OCI-LY7 (cell line): ENCODE results near the gene STXBP2. TPM values are rescaled to one million over a fixed set of nuclear protein-coding genes. Genes with fewer than 3 reads are reported as not detected.
A peak's percentile ranks its signal among the peaks of the same experiment; 100 is the strongest.

Experiments
- BruUV-seq: library from RNA; stranded (reverse); fragments of 400-500 nt; replicated peaks from 2 replicates; lab custom pipeline; 2021; lab: Mats Ljungman, UMichigan
- CTCF ChIA-PET: fragments of 300-600 bp; sonication (Branson Sonifier 250); formaldehyde crosslinking; loops from one replicate; lab custom pipeline; 2022; ENCODE audit warnings: antibody characterized with exemption; ENCODE audit not compliant: unreplicated experiment; lab: Charles Lee
- POLR2A ChIA-PET: fragments of 300-600 bp; sonication (Branson Sonifier 250); formaldehyde crosslinking; loops from one replicate; lab custom pipeline; 2022; ENCODE audit warnings: antibody characterized with exemption; lab: Charles Lee
- DNase-seq: peaks from one replicate; pipeline ENCODE4 v3.0.0-alpha.2; 2015; ENCODE audit warnings: low spot score
- H2AFZ ChIP-seq: fragments of 200-600 bp; sonication (generic), shearing (Covaris generic); 2 replicates; pipeline ENCODE4 v1.6.1; 2014; ENCODE audit warnings: mild to moderate bottlenecking, antibody characterized with exemption, low read length, moderate library complexity
- H3K27ac ChIP-seq: fragments of 200-600 bp; sonication (generic); 2 replicates; pipeline ENCODE4 v1.5.1; 2014; ENCODE audit warnings: mixed run types, low read depth, mild to moderate bottlenecking, moderate library complexity, low read length, inconsistent platforms; ENCODE audit not compliant: poor library complexity, severe bottlenecking
- H3K36me3 ChIP-seq: fragments of 200-600 bp; sonication (generic); 2 replicates; pipeline ENCODE4 v1.6.1; 2014; ENCODE audit warnings: mild to moderate bottlenecking, antibody characterized with exemption, low read length, moderate library complexity, mixed read lengths; ENCODE audit not compliant: insufficient read depth
- H3K4me1 ChIP-seq: fragments of 200-600 bp; sonication (generic); 2 replicates; pipeline ENCODE4 v1.5.1; 2014; ENCODE audit warnings: mild to moderate bottlenecking, low read length; ENCODE audit not compliant: insufficient read depth, poor library complexity, severe bottlenecking
- H3K4me2 ChIP-seq: fragments of 200-600 bp; sonication (generic); 2 replicates; pipeline ENCODE4 v1.6.1; 2014; ENCODE audit warnings: mild to moderate bottlenecking, low read length
- H3K4me3 ChIP-seq: fragments of 200-600 bp; sonication (generic); 2 replicates; pipeline ENCODE4 v1.5.1; 2014; ENCODE audit warnings: mild to moderate bottlenecking, low read depth, low read length; ENCODE audit not compliant: poor library complexity, severe bottlenecking
- H3K79me2 ChIP-seq: fragments of 200-600 bp; sonication (generic); 2 replicates; pipeline ENCODE4 v1.6.1; 2016; ENCODE audit warnings: low read depth, mild to moderate bottlenecking, low read length, moderate library complexity, mixed read lengths; ENCODE audit not compliant: insufficient read depth
- H3K9me2 ChIP-seq: fragments of 200-600 bp; sonication (generic); 2 replicates; pipeline ENCODE4 v1.6.1; 2016; ENCODE audit warnings: mild to moderate bottlenecking, low read length, mixed read lengths; ENCODE audit not compliant: insufficient read depth
- H3K9me3 ChIP-seq: fragments of 200-600 bp; sonication (generic); 2 replicates; pipeline ENCODE4 v1.6.1; 2014; ENCODE audit warnings: mild to moderate bottlenecking, mixed run types, low read length, mixed read lengths
- H4K20me1 ChIP-seq: fragments of 200-600 bp; sonication (generic); 2 replicates; pipeline ENCODE4 v1.6.1; 2014; ENCODE audit warnings: mild to moderate bottlenecking, antibody characterized with exemption, low read length, moderate library complexity, mixed read lengths; ENCODE audit not compliant: insufficient read depth
- CTCF ChIP-seq: fragments of 200-600 bp; sonication (generic); conservative IDR thresholded peaks from 2 replicates; pipeline ENCODE4 v1.5.1; 2014; ENCODE audit warnings: mild to moderate bottlenecking, antibody characterized with exemption, low read length, moderate library complexity, mixed read lengths
- EZH2phosphoT487 ChIP-seq: fragments of 200-600 bp; sonication (generic); IDR thresholded peaks from 2 replicates; pipeline ENCODE4 v1.6.1; 2018; ENCODE audit warnings: low read depth, borderline replicate concordance, mild to moderate bottlenecking, mixed run types, antibody characterized with exemption, low read length, moderate library complexity, mixed read lengths
- intact Hi-C: fragments of 100-400 bp; cut with micrococcal nuclease; formaldehyde crosslinking; loops from one replicate; pipeline ENCODE4 v1.10.0; 2022; ENCODE audit not compliant: unreplicated experiment
- total RNA-seq, 2 experiments: library from RNA; depleted of rRNA in 1 of 2; stranded (reverse); fragments of >200 nt in 1 of 2; shearing (Covaris generic) in 1 of 2; gene quantifications; 2 replicates each; pipeline ENCODE4 v1.2.3, GENCODE V29; 2014 to 2022

Gene STXBP2
- total RNA-seq, 2 experiments from 2014 or later = 43.0 to 138 TPM

GRCh38 chr19:7676376-7676775 is 39.5 kb downstream of the STXBP2 start:
- no TSS peak for BruUV-seq
- Histone ChIP-seq H3K9me3 (no peaks in the 10 kb centered on the region), H2AFZ (peak overlapping the region; percentile 77), H3K36me3 (no peaks in the 10 kb centered on the region), H3K27ac (no peak overlapping the region), H3K79me2 (peaks cover 7% of the 10 kb centered on the region; the same call in 1 of the 2 replicates), H3K4me2 (peak overlapping the region; percentile 77), H3K4me3 (peak overlapping the region; percentile 52), H3K9me2 (no peaks in the 10 kb centered on the region), H4K20me1 (no peaks in the 10 kb centered on the region), H3K4me1 (peaks cover 41% of the 10 kb centered on the region)
- intact Hi-C loops = no loop called here
- peak; percentile 53 for DNase-seq
- TF ChIP-seq CTCF (no peak), EZH2phosphoT487 (no peak)
- ChIA-PET CTCF (no interaction called here), POLR2A (no interaction called here)

- CTCF ChIA-PET = no interaction called here
- Histone ChIP-seq H3K4me2 (peak within 1 kb of the TSS; percentile 77), H3K36me3 (peaks cover under 1% of the 10 kb centered on the region; the same call in 1 of the 2 replicates), H3K4me3 (peak within 1 kb of the TSS; percentile 52), H3K9me3 (no peaks in the 10 kb centered on the region), H3K4me1 (peaks cover 43% of the 10 kb centered on the region), H3K79me2 (peaks cover 10% of the 10 kb centered on the region; the same call in 1 of the 2 replicates), H2AFZ (peak within 1 kb of the TSS; percentile 77), H4K20me1 (no peaks in the 10 kb centered on the region), H3K9me2 (no peaks in the 10 kb centered on the region), H3K27ac (no peak within 1 kb of the TSS)
- no peak for TF ChIP-seq EZH2phosphoT487
- TF ChIP-seq CTCF = no peak
- DNase-seq = no peak
- POLR2A ChIA-PET = no interaction called here
- no TSS peak for BruUV-seq
- intact Hi-C loops = no loop called here
Observed at GRCh38 chr19:7676854-7677253, 39.9 kb downstream of the STXBP2 start, which contains the start of gene MCEMP1. MCEMP1 (plus strand) TSS chr19:7677090; CDS start chr19:7677121, 31 bp downstream.

- Histone ChIP-seq H3K4me2 (peak overlapping the region; percentile 77; the same call in 1 of the 2 replicates), H2AFZ (no peak overlapping the region; the same call in 1 of the 2 replicates), H3K4me3 (no peak overlapping the region), H3K36me3 (peaks cover 10% of the 10 kb centered on the region), H3K9me3 (no peaks in the 10 kb centered on the region), H3K27ac (no peak overlapping the region), H3K79me2 (peaks cover 14% of the 10 kb centered on the region; the same call in 1 of the 2 replicates), H4K20me1 (no peaks in the 10 kb centered on the region), H3K9me2 (no peaks in the 10 kb centered on the region), H3K4me1 (peaks cover 47% of the 10 kb centered on the region)
- TF ChIP-seq CTCF (no peak), EZH2phosphoT487 (no peak)
- CTCF ChIA-PET = no interaction called here
- BruUV-seq = no TSS peak
- POLR2A ChIA-PET = no interaction called here
- intact Hi-C loops = no loop called here
- no peak for DNase-seq
Observed at GRCh38 chr19:7677669-7678311, 40.9 kb downstream of the STXBP2 start.
